Measurements from ENCODE around the gene CARMIL1. TPM values are rescaled to one million over a fixed set of nuclear protein-coding genes. Genes with fewer than 3 reads are reported as not detected.

CARMIL1 gene
- polyA plus RNA-seq, 4 donors, result 94.1 to 107 (median 100) TPM

DNA sequence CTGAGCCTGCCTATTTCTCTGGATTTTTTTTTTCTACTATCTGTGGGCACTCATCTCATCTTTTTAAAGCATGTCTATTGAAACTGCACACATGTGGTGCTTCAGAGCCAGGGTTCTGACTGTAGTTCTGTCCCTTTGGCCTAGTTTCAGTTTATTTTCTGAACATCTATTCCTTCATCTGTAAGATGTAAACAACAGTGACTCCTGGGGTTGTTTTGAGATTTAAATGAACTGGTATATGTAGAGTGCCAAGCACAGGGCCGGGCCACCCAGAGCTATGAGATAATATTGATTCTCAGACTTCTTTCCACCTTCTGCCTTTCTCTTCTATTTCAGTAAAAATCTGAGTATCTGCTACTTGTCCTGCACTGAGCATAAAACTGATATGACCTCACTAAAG is 185.1 kb downstream of the CARMIL1 start:
- no peak for DNase-seq (ENCODE audit: low read depth in 4 of 4, low spot score in 2 of 4)

DNA sequence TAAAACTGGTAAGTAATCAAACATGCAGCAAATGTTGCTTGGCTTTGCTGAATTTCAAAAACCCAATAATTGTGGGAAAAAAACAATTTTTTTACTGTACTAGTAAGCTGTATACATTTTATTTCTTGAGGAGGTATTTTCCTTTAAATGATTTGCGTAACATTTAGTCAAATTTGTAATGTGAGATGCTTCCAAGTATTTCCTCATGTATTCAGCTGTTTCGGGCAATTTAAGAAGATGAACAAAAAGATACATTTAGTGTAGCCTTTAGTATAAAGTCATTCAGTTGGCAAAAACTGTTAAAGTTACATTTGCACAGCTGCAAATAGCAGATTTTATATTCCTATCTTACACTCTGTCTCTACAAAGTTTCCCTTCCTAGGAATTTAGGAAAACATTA is 186.8 kb downstream of the CARMIL1 start:
- DNase-seq (ENCODE audit: low read depth in 4 of 4, low spot score in 2 of 4), result no peak

DNA sequence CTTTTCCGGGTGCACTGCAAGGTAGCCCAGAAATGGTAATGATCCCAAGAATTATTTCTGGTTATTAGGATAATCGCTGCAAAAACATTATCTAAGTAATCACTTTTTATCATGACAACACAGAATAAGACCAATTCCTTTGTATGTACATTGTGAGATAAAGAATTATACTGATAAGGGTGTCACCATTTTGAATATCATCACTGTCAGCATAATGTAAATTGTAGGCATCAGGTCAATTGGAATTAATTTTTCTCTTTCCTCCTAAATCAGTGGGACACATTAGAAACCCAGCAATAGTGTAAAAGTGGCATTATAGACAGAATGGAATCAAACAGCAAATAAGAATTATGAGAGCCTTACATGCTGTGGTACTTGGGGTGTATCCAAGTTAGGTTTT is 189.7 kb downstream of the CARMIL1 start:
- DNase-seq (ENCODE audit: low read depth in 4 of 4, low spot score in 2 of 4), result no peak

DNA sequence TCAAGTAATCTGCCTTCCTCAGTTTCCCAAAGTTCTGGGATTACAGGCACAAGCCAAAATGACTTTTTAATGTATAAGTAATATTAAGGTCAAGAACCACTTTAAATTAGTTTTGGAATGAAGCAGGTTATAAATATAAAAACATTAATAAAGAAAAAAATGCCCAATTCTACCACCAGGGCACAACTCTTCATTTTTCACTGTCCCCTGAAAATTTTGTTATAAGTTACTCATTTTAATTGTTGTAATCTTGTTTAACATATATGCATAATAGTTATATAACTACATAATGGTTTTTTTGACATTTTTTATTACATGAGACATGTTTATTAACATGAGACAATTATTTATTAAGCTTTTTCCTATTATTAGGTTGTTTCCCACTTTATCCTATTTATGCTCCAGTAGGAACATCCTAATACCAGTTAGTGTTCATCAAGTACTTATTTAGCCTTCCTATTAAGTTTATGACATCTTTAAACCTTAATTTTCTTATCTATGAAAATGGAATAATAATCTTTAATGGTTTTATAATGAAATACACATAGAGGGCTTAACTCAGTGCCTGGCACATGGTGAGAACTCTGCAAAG is 190.7 kb downstream of the CARMIL1 start:
- no peak for DNase-seq (ENCODE audit: low read depth in 4 of 4, low spot score in 2 of 4)

DNA sequence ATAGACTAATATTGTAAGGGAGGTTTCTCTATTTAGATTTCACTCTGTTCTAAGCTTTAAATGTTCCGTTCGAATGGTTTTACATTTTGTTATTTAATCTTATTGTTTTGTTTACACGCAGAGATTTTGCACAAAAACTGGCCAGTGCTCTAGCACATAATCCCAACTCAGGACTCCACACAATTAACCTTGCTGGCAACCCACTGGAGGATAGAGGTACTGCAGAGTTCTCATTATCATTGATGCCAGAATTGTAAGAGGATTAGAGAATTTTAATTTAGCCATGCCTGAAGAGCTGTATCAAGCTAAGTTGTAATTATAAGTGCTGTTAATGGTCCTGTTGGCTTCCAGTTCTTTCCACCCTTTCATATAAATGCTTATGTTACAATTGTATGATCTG is 193.1 kb downstream of the CARMIL1 start:
- no peak for DNase-seq (ENCODE audit: low read depth in 4 of 4, low spot score in 2 of 4)

DNA sequence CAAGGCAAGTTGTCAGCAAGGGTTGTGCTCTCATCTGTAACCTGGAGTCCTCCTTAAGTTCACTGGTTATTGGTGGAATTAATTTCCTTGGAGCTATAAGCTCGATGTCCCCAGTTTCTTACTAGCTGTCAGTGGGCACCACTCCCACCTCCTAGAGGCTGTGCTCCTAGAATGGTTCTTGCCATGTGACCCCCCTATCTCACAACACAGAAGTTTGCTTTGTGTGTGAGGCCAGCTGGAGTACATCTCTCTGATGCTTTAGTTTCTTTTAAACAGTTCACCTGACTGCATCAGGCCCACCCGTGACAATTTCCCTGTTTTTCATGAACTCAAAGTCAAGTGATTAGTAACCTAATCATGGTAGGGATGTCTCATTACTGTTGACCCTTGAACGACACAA is 193.7 kb downstream of the CARMIL1 start:
- DNase-seq (ENCODE audit: low read depth in 4 of 4, low spot score in 2 of 4), result no peak

DNA sequence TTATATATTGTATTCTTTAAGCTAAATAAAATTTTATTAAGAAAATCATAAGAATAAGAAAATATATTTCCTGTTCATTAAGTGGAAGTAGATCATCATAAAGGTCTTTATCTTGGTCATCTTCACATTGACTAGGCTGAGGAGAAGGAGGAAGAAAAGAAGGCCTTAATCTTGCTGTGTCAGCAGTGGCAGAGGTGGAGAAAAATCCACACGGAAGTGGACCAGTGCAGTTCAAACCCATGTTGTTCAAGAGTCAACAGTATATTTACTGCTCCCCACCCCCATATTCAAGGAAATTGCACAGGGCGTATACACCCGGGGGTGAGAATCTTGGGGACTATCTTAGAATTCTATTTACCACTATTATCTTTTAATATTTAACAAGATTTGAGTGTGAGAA is 194.3 kb downstream of the CARMIL1 start:
- no peak for DNase-seq (ENCODE audit: low read depth in 4 of 4, low spot score in 2 of 4)

DNA sequence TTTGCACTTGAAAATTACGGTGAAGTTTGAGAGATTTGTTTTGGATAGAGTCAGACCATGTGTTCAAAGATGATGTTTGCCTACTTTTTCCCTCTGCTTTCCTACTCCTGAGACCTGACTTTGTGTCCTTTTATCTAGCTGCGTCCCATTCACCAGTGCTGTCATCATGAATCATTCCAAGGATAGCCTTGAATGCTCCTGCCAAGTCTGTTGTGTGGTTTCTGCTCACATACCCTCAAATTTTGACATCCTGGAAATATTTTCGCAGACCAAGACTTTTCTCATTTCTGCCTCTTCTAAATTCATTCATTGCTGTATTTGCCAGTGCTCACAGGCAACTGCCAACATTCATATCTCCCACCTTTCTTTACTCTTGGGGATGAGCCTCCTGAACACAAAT is 197.0 kb downstream of the CARMIL1 start:
- no peak for DNase-seq (ENCODE audit: low read depth in 4 of 4, low spot score in 2 of 4)

DNA sequence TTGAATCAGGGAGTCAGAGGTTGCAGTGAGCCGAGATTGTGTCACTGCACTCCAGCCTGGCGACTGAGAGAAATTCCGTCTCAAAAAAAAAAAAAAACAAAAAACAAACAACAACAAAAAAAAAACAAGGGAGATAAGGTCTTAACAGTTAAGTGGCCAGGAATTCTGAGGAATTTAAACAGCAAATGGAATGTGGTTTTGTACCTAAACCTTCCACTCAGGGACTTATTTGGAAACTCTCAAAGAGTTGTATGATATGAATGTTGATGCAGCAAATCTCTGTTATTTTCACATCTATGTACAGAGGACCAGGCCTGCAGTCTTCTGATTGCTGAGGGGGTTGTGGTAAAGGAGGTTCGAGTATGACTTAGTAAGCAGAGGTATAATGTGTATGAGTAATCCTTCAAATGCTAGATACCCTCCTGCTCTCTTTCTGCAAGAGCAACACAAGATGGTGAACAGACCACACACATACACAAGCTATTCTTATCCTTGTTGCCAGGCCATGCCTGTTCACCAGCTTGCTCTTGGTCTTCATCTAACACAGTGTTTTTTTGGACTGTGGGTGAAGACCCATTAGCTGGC is 197.9 kb downstream of the CARMIL1 start:
- no peak for DNase-seq (ENCODE audit: low read depth in 4 of 4, low spot score in 2 of 4)

DNA sequence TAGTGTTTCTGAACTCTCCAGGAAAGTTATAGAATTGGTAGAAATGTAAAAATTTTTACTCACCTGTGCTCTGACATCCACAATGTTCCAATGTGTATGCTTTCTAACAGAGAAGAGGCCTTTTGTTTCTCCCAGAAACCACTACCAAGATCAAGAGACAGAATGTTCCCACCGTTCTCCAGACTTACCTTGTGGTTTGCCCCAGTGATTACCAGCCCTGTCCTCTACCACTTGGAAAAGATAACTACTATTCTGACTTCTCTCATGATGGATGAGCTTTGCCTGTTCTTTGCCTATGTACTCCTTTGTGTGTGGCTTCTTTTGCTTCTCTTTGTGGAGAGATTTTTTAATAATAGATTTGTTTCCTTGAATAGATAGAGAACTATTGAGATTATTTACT is 199.8 kb downstream of the CARMIL1 start:
- no peak for DNase-seq (ENCODE audit: low read depth in 4 of 4, low spot score in 2 of 4)

DNA sequence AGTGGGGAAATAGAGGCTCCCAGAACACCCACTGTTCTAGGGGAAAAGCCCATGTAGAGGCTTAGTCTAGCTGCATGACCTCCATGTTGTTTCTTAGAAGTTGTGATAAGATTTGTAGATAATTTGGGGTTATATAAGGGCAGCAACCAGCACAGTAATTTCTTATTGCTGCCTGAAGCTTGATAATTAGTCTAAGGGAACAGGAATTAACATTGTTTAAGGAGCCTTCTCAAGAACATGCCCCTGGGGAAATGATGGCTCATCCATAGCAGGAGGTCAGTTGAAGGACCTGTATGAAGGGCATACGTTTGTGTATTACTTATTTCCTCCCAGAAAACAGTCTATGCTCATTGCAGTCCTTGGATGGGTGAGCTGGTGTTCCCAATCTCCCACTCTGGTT is 202.1 kb downstream of the CARMIL1 start:
- no peak for DNase-seq (ENCODE audit: low read depth in 4 of 4, low spot score in 2 of 4)

DNA sequence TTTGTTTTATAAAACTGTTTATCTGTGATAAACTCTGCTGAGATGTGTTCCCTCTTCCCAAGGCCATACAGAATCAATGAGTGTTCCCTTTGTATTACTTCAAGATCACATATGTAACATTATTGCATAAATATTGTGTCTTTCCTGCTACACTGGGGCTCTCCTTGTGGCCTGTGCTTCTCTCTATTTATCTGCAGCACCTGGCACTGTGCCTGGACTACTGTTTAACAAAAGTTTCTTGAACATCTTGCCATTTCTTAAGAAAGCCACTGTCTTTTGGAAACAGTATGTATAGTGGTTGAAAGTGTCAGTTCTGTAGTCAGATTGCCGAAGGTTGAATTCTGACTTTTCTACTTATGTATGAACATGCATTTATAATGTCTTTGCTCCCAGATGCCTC is 203.8 kb downstream of the CARMIL1 start:
- DNase-seq (ENCODE audit: low read depth in 4 of 4, low spot score in 2 of 4), result no peak

DNA sequence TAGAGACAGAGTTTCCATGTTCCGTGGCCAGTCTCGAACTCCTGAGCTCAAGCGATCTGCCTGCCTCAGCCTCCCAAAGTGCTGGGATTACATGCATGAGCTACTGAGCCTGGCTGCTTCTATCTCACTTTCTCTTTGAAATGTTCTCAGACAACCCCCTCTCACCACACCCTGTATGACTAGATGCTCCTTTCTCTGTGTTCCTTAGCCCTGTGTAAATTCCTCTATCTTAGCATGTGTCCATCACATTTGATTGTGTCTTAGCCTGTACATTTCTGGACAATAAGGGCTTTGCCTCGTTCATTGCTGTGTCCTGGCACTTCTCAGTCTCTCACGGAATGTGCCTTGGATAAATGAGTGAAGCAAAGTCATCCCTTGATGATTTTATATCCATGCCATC is 204.8 kb downstream of the CARMIL1 start:
- DNase-seq (ENCODE audit: low read depth in 4 of 4, low spot score in 2 of 4), result no peak

DNA sequence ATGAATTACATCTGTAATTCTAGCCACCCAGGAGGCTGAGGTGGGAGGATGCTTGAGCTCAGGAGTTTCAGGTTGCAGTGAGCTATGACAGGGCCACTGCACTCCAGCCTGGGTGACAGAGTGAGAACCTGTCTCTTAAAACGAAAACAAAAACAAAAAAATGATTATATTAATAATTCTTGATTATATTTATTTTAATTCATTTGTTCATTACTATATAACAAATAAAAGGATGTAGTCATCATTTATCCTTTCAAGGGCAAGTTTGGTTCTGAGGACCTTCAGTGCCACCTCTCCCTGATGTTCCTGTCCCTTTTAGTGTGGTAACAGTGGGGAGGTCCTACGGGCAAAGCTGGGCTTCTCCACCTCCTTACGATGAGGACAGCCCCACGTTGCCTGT is 205.7 kb downstream of the CARMIL1 start:
- no peak for DNase-seq (ENCODE audit: low read depth in 4 of 4, low spot score in 2 of 4)

DNA sequence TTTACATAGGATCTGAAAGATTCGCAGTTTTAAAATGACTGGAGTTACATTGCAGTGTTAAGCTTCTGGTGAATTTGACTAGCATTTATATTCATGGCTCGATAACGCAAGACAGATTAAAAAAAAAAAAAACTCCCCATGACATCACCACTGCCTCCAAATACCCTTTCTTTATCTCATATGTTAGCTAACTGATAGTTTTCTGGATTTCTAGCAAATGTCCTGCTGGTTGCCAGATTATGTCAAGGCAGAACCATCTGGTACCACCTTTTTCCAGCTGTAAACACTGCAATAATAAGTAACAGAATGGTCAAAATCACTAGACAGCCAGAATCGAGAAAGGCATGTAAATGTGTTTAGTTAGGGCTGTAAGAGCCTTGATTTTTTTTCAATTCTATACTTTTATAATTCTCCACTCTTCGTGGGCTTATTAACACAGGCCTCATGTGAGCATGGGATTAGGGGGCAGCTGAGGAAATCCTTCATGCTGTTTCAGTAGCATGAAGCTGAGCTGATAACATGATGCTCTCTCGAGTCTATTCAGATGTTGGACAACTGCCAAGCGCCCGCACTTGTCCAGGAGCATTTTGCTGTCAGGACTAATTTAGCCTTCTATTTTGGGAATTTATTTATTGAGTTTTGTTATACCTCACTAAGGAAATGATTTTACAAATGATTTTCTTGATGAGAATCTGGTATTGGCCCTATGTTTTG is 206.8 kb downstream of the CARMIL1 start:
- no peak for DNase-seq (ENCODE audit: low read depth in 4 of 4, low spot score in 2 of 4)

DNA sequence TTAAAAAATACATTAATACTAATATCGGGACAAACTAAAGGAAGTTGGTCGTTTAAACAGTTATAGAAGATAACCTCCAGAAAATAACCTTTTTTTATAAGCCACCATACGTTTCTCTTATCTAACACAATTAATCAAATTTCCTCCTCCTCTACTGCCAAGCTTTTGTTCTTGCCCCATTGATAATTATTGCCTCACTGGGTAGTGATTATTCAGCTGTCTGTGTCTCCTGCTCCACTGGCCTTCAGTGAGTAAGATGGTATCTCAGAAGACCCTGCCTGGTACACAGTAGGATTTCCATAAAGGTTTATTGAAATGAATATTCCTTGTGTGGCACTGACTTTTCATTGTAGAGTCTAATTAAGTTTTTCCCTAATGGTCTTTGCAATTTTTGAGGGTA is 207.4 kb downstream of the CARMIL1 start:
- DNase-seq (ENCODE audit: low read depth in 4 of 4, low spot score in 2 of 4), result no peak

DNA sequence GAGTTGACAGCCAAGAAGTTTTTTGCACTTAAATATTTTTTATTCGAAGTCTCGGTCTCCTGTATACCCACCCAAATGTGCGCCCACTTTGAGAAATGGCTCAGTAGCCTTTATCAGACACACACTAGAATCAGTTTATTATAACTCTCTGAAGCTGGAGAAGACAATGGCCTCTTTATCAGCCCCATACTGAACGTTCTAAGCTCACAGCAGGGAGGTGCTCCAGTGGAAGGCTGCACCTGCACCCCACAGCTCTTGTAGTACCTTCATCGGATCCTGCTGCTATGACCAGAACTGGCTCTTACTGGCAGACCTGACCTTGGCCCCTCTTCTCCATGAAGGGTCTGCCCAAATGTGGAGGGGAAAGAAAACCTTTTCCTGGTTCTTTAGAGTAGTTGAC is 207.8 kb downstream of the CARMIL1 start:
- no peak for DNase-seq (ENCODE audit: low read depth in 4 of 4, low spot score in 2 of 4)

DNA sequence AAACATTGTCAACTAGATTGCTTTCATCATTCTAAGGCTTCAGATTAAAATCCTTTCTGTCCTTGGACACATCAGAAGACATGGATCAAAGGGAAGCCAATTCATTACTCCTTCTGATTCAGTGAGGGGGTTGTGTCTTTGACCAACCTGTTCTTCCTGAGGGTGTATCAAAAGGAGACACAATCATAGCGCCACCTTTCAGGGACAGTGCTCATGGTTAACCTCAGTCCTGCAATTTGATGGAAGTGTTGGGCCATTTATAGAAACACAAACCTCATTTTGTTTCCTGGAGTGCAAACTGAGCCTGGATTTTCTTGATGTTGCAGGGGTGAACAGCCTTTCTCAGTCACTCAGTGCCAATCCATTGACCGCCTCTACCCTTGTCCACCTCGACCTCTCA is 209.0 kb downstream of the CARMIL1 start:
- no peak for DNase-seq (ENCODE audit: low read depth in 4 of 4, low spot score in 2 of 4)

DNA sequence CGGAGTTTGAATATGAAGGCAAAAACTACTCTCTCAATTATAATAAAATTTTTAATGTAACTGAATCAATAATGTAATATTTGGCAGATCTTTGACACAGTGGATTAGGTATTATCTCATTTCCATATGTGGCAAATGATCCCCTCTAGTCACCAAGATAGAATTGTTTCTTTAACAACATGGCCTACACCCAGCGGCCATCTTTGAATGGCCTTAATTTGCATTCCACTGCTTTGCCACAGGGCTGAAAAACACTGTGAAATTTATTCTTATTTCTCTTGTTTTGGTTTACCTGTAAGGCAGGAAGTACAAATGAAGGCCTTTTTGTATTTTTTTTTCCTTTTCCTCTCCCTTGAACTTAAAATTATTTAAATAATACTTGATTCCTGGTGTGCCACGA is 210.2 kb downstream of the CARMIL1 start:
- no peak for DNase-seq (ENCODE audit: low read depth in 4 of 4, low spot score in 2 of 4)

DNA sequence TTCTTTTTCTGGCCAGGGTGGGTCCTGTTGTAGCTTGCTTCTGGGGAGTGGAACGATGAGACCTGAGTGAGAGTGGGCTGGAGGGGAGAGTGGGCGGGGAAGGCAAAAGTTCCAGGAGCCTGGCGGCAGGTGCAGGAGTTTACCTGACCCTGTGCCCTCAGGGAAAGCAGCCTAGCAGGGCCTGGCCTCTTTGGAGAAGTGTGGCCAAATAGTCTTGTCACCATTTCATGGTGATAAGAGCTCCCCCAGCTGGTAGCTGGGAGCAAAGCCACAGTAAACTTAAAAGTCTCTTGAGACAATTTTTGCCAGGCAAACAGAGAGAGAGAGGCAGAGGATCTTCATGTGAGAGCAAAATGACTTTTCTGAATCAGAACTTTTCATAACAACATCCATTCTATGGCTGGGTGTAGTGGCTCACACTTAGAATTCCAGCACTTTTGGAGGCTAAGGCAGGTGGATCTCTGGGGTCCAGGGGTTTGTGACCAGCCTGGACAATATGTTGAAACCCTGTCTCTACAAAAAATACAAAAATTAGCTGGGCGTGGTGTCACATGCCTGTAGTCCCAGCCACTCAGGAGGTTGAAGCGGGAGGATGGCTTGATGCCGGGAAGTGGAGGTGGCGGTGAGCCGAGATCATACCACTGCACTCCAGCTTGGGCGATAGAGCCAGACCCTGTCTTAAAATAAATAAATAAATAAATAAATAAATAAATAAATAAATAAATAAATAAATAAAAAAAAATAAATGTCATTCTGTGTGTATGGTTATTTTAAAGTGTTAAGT is 211.0 kb downstream of the CARMIL1 start:
- peak; percentile 50 to 77 (median 58) for DNase-seq (ENCODE audit: low read depth in 4 of 4, low spot score in 2 of 4)

DNA sequence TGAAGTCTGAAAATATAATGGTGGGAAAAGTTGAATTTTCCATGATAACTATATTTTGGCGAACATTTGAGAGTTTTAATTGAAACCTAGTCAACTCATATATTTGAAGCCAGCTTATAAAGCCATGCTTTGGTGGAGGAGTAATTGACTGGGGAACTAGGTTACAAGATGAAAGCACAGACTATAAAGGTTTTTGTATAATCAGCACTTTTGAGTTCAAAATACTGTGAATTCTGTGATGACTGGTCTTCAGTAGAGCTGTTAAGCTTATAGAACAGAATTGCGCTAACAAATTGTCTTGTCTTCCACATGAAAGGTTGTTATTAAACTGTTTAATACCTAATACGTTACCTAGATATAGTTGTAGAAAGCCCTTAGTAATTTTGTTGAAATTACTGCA is 213.8 kb downstream of the CARMIL1 start:
- no peak for DNase-seq (ENCODE audit: low read depth in 4 of 4, low spot score in 2 of 4)

DNA sequence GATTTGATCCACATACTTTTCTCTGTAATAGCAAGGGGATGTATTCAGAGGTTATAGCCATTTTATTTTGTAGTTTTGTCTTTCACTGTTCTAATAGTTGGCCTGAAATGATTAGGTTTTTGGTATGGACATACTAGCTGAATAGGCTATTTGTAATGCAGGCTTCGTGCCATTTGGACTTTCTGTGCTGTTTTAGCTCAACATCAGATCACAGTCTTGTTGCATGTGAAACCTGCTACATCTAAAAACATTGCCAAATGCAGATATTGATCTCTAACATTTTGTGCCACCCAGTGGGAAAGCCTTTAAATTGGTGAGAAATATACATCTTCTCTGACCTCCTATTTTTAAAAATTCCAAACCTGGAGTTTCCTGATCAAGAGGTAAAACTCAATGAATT is 215.3 kb downstream of the CARMIL1 start:
- DNase-seq (ENCODE audit: low read depth in 4 of 4, low spot score in 2 of 4), result no peak
